Effector memory CD8-positive, alpha-beta T cell (primary cell): ENCODE data around the gene ATXN10.
"Not testable (repeated sequence)": the region's sequence is repeated elsewhere in the genome, so short reads cannot be mapped to it uniquely, and the experiment has no call there.

Experiments
- ATAC-seq: fragments of 150-1000 bp; cut with Tn5 transposase; replicated peaks from 2 replicates; pipeline ENCODE4 v1.10.0; 2021; ENCODE audit warnings: mild to moderate bottlenecking, moderate library complexity
- DNase-seq, 3 experiments: peaks; one replicate each; pipeline ENCODE4 v3.0.0; 2021
- H3K27ac Mint-ChIP-seq, 2 donors: one replicate each; pipeline ENCODE4 v1.8.0; 2022; ENCODE audit warnings: mild to moderate bottlenecking in 2 of 2, mixed read lengths in 2 of 2, moderate library complexity in 2 of 2
- H3K27me3 Mint-ChIP-seq, 2 donors: one replicate each; pipeline ENCODE4 v1.8.0; 2022; ENCODE audit warnings: mixed read lengths in 2 of 2
- H3K36me3 Mint-ChIP-seq: one replicate; pipeline ENCODE4 v1.8.0; 2022; ENCODE audit warnings: mild to moderate bottlenecking, moderate library complexity, mixed read lengths; ENCODE audit not compliant: insufficient read depth
- H3K4me1 Mint-ChIP-seq, 2 donors: one replicate each; pipeline ENCODE4 v1.8.0; 2022; ENCODE audit warnings: low read depth in 2 of 2, mixed read lengths in 2 of 2
- H3K4me3 Mint-ChIP-seq, 2 donors: one replicate each; pipeline ENCODE4 v1.8.0; 2022; ENCODE audit warnings: mild to moderate bottlenecking in 2 of 2, mixed read lengths in 2 of 2, moderate library complexity in 2 of 2
- H3K9me3 Mint-ChIP-seq, 2 donors: one replicate each; pipeline ENCODE4 v1.8.0; 2022; ENCODE audit warnings: mixed read lengths in 2 of 2

ATXN10 gene

DNA sequence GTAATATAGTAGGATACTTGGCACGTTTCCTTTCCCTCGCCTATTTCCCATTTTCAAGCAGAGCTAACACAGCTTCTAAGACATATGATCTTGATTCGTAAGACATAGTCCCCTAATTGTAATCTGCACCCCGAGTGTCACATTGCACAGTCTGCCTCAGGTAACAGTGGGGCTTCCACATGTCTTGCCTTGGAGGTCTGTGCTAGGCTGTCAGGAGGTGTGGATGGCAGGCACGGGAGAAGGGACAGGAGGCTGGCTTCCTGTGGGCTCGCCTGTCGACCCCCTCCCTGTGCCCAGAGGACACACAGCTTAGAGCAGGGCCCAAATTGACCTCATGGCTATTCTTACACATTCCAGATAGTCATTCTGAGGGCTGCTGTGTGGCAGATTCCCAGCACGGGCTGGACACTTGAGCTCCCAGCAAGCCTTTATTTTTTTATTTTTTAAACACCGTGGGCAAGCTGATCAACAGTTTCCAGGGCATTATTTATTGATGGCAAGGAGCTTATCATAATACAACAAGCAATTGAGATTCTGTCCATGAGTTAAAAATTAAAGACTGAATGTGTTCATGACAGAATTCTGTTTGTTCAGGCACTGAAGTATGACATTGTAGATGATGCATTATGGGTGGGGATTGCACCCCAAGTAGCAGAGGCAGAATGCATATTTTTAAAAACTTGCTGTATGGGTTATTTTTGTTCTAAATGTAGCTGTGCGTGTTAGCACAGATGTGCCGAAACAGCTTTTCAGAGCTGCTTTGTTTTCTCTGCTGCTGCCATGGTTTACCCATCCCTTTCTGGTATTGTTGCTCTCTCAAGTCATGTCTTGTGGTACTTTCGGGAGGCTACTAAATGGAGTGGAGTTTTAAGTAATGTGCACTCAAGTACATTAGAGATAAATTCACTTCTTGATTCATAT lies 113.0 kb downstream of the ATXN10 start:
- H3K4me1 Mint-ChIP-seq = peaks cover 6 to 9% of the 10 kb centered on the region in 2 donors
- no peak for ATAC-seq
- no peak for DNase-seq
- H3K27me3 Mint-ChIP-seq = no peaks in the 10 kb centered on the region
- no peak overlapping the region for H3K4me3 Mint-ChIP-seq
- H3K27ac Mint-ChIP-seq = peak overlapping the region; percentile 31 to 67
- peaks cover 5% of the 10 kb centered on the region for H3K36me3 Mint-ChIP-seq
- no peaks in the 10 kb centered on the region for H3K9me3 Mint-ChIP-seq

DNA sequence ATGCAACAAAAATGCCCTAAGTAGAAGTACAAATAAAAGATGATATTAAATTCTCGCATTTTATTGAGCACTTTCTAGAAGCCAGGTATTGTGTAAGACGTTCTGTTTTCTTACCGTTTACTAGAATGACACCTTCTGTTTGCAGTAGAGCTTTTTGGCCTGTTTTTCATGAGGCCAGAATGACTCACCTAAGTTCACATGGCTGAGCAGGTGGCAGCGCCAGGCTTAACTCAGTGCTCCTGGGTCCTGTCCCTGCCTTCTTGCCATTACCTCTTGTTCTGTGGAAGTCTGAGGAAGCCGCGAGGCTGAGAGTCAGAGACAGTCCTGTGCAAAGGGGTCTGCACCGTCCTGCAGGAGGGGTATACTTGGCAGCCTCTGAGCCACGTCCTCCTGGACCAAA lies 113.8 kb downstream of the ATXN10 start:
- H3K4me3 Mint-ChIP-seq = no peak overlapping the region
- DNase-seq = no peak
- ATAC-seq = no peak
- no peaks in the 10 kb centered on the region for H3K27me3 Mint-ChIP-seq
- peaks cover 7% of the 10 kb centered on the region for H3K36me3 Mint-ChIP-seq
- no peaks in the 10 kb centered on the region for H3K9me3 Mint-ChIP-seq
- H3K4me1 Mint-ChIP-seq = peaks cover 6 to 10% of the 10 kb centered on the region in 2 donors
- H3K27ac Mint-ChIP-seq = peak overlapping the region in 1 of 2 donors; percentile 31

DNA sequence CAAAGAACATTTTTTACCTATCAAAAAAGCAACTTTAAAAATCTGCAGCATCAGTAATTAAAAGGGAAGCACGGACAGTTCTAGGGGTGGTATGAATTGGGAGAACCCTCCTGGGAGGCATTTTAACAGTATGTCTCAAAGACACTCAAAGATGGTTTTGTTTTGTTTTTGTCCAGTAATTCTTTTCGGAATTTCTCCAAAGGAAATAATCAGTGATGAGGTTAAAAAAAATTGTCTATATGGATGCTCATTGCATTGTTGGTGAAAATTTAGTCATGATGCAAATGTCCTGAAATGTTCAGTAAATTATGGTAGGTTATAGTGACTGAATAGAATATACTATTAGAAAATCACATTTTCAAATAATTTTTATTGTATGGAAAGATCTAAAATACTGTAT lies 115.1 kb downstream of the ATXN10 start:
- DNase-seq = no peak
- Mint-ChIP-seq H3K9me3 (no peaks in the 10 kb centered on the region), H3K36me3 (peaks cover 7% of the 10 kb centered on the region), H3K27ac (no peak overlapping the region), H3K4me1 (peaks cover 0 to 4% of the 10 kb centered on the region in 2 donors), H3K27me3 (no peaks in the 10 kb centered on the region), H3K4me3 (no peak overlapping the region)
- ATAC-seq = no peak

DNA sequence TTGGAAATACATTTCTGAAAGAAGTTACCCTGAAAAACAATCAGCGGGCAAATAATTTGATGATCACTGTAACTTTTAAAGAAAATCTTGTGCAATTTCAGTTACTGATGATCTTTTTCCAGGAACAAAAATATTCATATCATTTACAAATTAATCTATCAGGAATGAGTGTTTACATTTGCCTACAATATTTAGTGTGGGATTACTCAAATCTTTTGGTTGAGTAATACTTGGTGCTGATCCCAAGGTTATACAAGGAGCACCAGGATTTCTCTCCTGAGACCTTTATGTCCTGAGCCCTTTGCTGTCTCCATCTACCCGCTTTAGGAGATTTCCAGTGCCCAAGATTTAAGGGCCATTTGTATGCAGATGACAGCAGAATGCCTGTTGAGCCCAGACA lies 116.1 kb downstream of the ATXN10 start:
- Mint-ChIP-seq H3K9me3 (no peaks in the 10 kb centered on the region), H3K27me3 (no peaks in the 10 kb centered on the region), H3K36me3 (peaks cover 7% of the 10 kb centered on the region), H3K4me1 (peaks cover 0 to 4% of the 10 kb centered on the region in 2 donors), H3K4me3 (no peak overlapping the region), H3K27ac (no peak overlapping the region)
- ATAC-seq = no peak
- DNase-seq = no peak

DNA sequence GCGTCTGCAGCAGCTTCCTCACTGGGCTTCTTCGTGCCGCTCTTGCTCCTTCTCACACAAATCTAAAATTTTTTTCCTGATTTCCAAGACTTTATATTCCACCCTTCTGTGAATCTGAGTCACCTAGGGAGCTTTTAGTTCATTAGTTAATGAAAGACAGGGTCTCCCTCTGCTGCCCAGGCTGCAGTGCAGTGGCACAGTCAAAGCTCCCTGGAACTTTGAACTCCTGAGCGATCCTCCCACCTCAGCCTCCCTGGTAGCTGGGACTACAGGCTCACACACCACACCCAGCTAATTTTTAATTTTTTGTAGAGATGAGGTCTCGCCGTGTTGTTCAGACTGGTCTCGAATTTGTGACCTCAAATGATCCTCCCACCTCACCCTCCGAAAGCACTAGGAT lies 116.9 kb downstream of the ATXN10 start:
- Mint-ChIP-seq H3K27ac (no peak overlapping the region), H3K4me3 (no peak overlapping the region)

DNA sequence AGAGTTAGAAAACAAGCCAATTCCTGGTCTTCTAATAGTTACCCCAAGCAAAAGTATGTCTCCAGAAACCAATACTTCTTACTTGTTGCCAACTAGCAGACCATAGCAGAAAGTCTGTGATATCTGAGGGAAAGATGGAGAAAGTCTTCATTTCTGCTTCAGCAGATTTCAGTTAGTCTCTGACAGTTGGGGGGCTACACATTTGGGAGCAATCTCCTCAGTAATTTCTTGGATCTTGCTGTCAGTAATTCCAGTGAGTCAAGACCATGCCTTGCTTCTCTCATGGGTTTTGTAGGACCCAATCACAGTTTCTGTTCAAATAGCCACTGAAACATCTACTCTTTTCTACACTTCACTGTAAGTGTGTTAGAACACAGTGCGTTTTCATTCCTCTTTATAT lies 118.8 kb downstream of the ATXN10 start:
- peaks cover 6% of the 10 kb centered on the region for H3K36me3 Mint-ChIP-seq

More for the DNA sequence above, 116.9 kb downstream of the ATXN10 start:
- no peaks in the 10 kb centered on the region for H3K9me3 Mint-ChIP-seq
- H3K36me3 Mint-ChIP-seq = peaks cover 7% of the 10 kb centered on the region
- H3K4me1 Mint-ChIP-seq = peaks cover 0 to 4% of the 10 kb centered on the region in 2 donors
- ATAC-seq (no peak), DNase-seq (no peak)
- H3K27me3 Mint-ChIP-seq = no peaks in the 10 kb centered on the region

DNA sequence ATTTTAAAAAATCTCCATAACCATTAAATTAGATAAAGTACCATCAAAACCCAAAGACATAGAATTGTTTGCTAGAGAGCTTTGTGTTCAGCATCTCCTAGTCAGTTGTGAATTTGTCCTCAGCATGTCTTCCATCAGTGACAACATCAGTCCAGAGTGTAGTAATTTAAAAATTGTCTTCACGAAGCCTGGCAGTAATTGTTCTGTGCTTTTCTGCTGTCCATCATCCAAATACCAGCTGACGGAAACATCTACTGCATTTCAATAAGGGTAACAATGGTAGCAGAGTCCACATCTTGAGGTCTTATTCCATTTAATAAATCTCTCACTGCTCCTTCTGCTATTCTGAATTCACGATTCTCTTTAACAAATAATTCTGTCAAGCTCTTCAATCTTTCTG lies 121.5 kb downstream of the ATXN10 start:
- no peak overlapping the region for H3K27ac Mint-ChIP-seq
- peaks cover 0 to 2% of the 10 kb centered on the region in 2 donors for H3K4me1 Mint-ChIP-seq
- DNase-seq (no peak), ATAC-seq (no peak)
- no peaks in the 10 kb centered on the region for H3K27me3 Mint-ChIP-seq
- no peak overlapping the region for H3K4me3 Mint-ChIP-seq
- peaks cover 3 to 9% of the 10 kb centered on the region in 2 donors for H3K9me3 Mint-ChIP-seq
- peaks cover 13% of the 10 kb centered on the region for H3K36me3 Mint-ChIP-seq

More for the DNA sequence above, 118.8 kb downstream of the ATXN10 start:
- Mint-ChIP-seq H3K27me3 (no peaks in the 10 kb centered on the region), H3K4me3 (no peak overlapping the region), H3K9me3 (peaks cover 0 to 9% of the 10 kb centered on the region in 2 donors), H3K4me1 (peaks cover 0 to 4% of the 10 kb centered on the region in 2 donors), H3K27ac (no peak overlapping the region)
- no peak for ATAC-seq
- no peak for DNase-seq

DNA sequence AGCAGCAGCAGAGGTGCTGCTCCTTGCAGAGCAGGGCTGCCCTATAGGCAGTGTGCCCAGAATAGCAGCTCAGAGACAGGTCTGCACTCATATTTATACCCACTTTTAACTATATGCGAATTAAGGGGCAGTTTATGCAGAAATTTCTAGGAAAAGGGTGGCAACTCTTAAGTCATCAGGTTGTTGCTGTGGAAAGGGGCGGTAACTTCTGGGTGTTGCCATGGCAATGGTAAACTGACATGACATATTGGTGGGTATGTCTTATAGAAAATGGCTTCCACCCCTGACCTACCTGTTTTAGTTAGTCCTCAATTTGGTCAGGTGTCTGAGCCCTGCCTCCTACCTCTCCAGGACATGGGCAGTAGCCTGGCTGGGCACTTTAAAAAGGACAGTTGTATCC lies 122.3 kb downstream of the ATXN10 start:
- H3K4me1 Mint-ChIP-seq = peaks cover 0 to 2% of the 10 kb centered on the region in 2 donors
- DNase-seq (no peak), ATAC-seq (no peak)
- peaks cover 13% of the 10 kb centered on the region for H3K36me3 Mint-ChIP-seq
- H3K27me3 Mint-ChIP-seq = no peaks in the 10 kb centered on the region
- peaks cover 3 to 9% of the 10 kb centered on the region in 2 donors for H3K9me3 Mint-ChIP-seq
- no peak overlapping the region for H3K4me3 Mint-ChIP-seq
- no peak overlapping the region for H3K27ac Mint-ChIP-seq

DNA sequence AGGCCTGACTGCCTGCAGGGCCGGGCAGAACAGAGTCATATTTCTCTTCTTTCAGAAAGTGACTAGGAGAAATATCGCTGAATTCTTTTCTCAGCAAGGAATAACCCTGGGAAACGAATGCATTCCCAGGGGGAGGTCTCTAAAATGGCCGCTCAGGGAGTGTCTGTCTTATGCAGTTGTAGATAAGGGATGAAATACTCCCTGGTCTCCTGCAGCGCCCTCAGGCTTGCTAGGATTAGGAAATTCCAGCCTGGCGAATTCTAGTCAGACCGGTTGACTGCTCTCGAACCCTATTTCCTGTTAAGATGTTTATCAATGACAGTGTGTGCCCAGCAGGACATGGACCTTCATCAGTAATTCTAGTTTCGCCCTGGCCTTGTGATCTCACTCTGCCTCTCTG lies 124.4 kb downstream of the ATXN10 start:
- H3K27me3 Mint-ChIP-seq, H3K27ac Mint-ChIP-seq, DNase-seq, ATAC-seq, H3K9me3 Mint-ChIP-seq, H3K36me3 Mint-ChIP-seq, H3K4me1 Mint-ChIP-seq, H3K4me3 Mint-ChIP-seq: not testable (repeated sequence)

DNA sequence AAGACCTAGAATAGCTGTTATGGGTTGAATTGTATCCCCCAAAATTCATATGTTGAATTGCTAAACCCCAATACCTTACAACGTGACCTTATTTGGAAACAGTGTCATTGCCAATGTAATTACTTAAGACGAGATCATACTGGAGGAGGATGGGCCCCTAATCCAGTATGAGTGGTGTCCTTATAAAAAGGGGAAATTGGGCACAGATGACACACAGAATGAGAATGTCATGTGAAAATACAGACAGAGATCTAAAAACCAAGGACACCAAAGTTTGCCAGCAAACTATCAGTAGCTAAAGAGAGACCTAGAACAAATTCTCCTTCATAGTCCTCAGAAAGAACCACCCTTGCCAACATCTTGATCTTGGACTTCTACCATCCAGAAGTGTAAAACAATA lies 127.7 kb downstream of the ATXN10 start:
- ATAC-seq (no peak), DNase-seq (no peak)
- no peak overlapping the region for H3K27ac Mint-ChIP-seq
- H3K4me1 Mint-ChIP-seq = no peaks in the 10 kb centered on the region
- H3K36me3 Mint-ChIP-seq = peaks cover 9% of the 10 kb centered on the region
- H3K4me3 Mint-ChIP-seq = no peak overlapping the region
- H3K27me3 Mint-ChIP-seq = no peaks in the 10 kb centered on the region
- peaks cover 3 to 7% of the 10 kb centered on the region in 2 donors for H3K9me3 Mint-ChIP-seq

DNA sequence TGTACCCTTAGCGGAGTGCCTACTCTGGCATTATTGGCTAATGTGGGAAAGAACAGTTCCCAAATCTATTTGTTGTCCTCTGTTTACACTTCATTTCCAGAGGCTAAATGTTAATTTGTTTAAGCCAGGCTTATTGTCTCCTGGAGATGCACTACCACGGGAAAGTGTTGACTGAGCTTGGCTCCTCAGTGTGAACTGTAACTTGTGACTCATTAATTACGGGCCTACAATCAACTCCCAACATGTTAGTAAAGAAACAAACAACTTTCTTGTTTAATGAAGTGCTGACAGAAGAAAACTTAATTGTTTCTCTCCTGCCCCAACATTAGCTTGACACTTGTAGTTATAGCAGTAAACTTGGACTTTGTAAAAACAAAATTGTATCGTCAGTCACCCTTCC lies 130.4 kb downstream of the ATXN10 start:
- Mint-ChIP-seq H3K36me3 (peaks cover 3% of the 10 kb centered on the region), H3K27ac (no peak overlapping the region), H3K9me3 (peaks cover 0 to under 1% of the 10 kb centered on the region in 2 donors), H3K4me3 (no peak overlapping the region), H3K4me1 (peaks cover 2 to 4% of the 10 kb centered on the region in 2 donors), H3K27me3 (no peaks in the 10 kb centered on the region)
- DNase-seq (no peak), ATAC-seq (no peak)

DNA sequence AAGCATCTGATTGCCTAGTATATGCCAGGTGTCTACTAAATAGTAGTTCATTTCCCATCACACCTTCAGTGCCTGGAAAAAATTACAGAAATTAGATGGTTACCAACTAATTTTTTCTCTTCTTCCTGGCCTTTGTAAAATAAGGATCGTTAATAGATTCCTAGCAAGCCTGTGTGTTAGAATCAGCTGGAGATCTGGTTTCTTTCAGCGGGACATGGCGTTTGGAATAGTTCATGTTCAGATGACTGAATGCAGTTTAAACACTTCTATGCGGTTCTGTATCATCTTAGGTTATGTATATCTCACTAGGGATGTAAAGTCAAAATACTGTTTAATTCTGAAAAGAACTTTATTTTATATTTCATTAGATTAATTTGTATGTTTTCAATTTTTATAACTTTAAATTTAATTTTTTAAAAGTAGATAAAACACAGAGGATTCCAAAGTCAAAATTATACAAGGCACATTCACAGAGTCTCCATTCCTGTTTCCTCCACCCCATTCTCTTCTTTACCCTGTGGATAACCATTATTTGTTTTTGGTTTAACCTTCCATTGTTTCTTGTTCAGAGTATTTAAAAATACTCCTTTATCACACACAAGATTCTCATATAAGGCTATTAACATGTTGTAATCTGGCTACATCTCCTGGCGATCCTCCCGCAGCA lies 132.8 kb downstream of the ATXN10 start:
- ATAC-seq (no peak), DNase-seq (no peak)
- H3K4me3 Mint-ChIP-seq = no peak overlapping the region
- no peaks in the 10 kb centered on the region for H3K9me3 Mint-ChIP-seq
- no peaks in the 10 kb centered on the region for H3K27me3 Mint-ChIP-seq
- H3K27ac Mint-ChIP-seq = no peak overlapping the region
- H3K36me3 Mint-ChIP-seq = peaks cover 13% of the 10 kb centered on the region
- H3K4me1 Mint-ChIP-seq = peaks cover 2 to 4% of the 10 kb centered on the region in 2 donors

DNA sequence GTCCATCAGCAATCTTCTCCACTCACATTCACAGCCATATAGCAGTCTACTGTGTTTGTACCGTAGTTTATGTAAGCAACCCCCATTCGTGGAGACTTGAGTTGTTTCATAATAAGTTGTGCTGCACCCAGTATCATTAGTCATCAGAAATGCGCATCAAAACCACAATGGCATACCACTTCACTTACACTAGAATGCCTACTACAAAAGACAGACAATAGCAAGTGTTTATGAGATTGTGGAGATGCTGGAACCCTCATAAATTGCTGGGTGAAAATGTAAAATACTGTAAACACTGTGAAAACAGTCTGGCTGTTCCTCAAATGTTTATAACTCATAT lies 133.3 kb downstream of the ATXN10 start:
- H3K27me3 Mint-ChIP-seq = no peaks in the 10 kb centered on the region
- DNase-seq (no peak), ATAC-seq (no peak)
- peaks cover 13% of the 10 kb centered on the region for H3K36me3 Mint-ChIP-seq
- H3K4me3 Mint-ChIP-seq = no peak overlapping the region
- no peaks in the 10 kb centered on the region for H3K9me3 Mint-ChIP-seq
- peaks cover 2 to 4% of the 10 kb centered on the region in 2 donors for H3K4me1 Mint-ChIP-seq
- no peak overlapping the region for H3K27ac Mint-ChIP-seq

DNA sequence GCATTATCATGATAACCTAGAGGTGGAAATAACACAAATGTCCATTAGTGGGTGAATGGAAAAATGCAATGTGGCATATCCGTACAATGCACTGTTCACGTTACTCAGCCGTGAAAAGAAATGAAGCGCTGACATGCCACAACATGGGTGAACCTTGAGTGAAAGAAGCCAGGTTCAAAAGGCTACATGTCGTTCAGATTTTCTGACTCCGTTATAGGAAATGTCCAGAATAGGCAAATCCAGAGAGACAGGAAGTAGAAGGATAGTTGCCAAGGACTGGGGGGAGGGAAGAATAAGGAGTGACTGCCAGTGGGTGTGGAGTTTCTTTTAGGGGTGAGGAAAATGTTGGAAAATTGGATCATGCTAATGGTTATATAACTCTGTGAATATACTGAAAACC lies 133.8 kb downstream of the ATXN10 start:
- ATAC-seq (no peak), DNase-seq (no peak)
- Mint-ChIP-seq H3K4me1 (peaks cover 2 to 4% of the 10 kb centered on the region in 2 donors), H3K4me3 (no peak overlapping the region), H3K27ac (no peak overlapping the region), H3K36me3 (peaks cover 13% of the 10 kb centered on the region), H3K27me3 (no peaks in the 10 kb centered on the region), H3K9me3 (no peaks in the 10 kb centered on the region)
